GM12873 (cell line): ENCODE results near the gene MID1IP1.

ENCODE experiments used
- TF ChIP-seq, protein P1 (sequence below): IDR thresholded peaks from 2 replicates; pipeline ENCODE4 v1.5.1; 2012; ENCODE audit warnings: low read depth, mild to moderate bottlenecking, moderate library complexity, low read length, control low read depth; ENCODE audit not compliant: insufficient read depth; ENCODE audit errors: missing control alignments

Gene MID1IP1

DNA sequence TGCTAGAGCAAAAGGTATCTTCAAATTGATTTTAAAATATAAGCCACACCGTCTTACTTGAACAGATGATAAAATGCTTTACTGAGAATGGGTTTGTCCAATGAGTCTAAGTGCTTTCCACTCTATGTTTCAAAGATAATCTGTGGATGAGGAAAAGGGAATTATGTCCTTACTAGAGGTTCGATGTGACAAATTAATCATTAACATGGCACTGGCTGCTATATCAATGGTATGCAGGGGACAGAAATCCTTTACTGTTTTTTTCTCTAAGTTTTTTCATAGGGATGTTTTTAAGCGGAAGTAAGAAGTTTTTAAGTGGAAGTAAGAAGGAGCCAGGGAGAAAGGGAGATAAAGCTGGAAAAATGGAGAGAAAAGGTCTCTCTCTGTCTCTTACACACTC, 38.0 kb downstream of the MID1IP1 start:
- TF ChIP-seq, protein P1, sequence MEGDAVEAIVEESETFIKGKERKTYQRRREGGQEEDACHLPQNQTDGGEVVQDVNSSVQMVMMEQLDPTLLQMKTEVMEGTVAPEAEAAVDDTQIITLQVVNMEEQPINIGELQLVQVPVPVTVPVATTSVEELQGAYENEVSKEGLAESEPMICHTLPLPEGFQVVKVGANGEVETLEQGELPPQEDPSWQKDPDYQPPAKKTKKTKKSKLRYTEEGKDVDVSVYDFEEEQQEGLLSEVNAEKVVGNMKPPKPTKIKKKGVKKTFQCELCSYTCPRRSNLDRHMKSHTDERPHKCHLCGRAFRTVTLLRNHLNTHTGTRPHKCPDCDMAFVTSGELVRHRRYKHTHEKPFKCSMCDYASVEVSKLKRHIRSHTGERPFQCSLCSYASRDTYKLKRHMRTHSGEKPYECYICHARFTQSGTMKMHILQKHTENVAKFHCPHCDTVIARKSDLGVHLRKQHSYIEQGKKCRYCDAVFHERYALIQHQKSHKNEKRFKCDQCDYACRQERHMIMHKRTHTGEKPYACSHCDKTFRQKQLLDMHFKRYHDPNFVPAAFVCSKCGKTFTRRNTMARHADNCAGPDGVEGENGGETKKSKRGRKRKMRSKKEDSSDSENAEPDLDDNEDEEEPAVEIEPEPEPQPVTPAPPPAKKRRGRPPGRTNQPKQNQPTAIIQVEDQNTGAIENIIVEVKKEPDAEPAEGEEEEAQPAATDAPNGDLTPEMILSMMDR = no peak

DNA sequence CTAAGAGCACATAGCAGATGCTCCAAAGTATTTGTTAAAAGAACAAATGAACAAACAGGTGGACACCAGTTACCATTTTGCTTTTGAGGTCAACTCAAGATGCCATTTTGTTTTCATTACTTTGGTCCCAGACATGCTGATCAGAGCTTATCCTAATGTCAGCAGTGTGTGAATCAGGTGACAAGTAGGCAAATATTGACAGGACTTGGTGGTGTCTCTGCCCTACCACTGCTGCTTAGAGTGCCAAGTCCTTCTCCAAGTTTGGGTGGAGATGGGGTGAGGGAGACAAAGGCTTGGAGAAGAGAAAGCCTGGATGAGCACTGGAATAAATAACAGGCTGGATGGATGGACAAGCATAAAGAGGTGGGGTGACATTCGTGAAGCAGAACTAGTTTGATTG, 38.7 kb downstream of the MID1IP1 start:
- TF ChIP-seq, protein P1 = no peak

DNA sequence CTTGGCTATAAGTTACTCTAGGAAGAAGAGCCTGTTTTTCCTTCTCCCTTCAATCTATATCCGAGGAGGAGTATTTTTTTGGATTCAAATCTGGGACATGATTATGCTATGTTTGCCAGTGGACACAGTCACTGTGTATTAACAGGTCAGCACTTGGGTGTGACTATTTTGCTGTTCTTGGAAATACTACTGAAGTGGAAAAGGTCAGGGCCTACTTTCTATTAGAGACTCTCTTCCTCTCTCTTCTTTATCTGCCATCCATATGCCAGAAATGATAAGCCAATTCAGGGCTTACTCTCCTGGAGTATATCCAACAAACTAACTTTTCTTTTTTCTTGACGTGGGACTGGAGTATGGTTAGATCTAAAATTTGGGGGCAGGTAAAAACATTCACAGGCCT, 40.5 kb downstream of the MID1IP1 start:
- TF ChIP-seq, protein P1 = no peak

DNA sequence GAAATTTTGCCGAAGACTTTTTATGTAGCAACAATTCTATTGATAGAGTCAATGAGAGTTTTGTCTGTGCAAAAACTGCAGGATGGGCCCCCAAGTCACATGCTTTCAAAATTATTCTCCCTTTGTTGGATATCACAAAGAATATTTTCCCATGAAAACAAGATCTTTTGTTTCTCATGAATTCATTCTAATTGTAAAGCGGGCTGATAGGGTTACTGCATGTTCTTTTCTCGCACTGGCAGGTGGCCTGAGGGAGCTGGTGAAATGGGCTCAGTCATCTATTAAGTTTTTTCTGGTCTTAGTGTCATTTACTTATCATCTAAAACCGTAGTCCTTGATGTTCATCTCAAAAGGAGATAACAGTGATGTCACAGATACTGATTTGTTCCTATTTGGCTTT, 44.2 kb downstream of the MID1IP1 start:
- TF ChIP-seq, protein P1 = no peak

DNA sequence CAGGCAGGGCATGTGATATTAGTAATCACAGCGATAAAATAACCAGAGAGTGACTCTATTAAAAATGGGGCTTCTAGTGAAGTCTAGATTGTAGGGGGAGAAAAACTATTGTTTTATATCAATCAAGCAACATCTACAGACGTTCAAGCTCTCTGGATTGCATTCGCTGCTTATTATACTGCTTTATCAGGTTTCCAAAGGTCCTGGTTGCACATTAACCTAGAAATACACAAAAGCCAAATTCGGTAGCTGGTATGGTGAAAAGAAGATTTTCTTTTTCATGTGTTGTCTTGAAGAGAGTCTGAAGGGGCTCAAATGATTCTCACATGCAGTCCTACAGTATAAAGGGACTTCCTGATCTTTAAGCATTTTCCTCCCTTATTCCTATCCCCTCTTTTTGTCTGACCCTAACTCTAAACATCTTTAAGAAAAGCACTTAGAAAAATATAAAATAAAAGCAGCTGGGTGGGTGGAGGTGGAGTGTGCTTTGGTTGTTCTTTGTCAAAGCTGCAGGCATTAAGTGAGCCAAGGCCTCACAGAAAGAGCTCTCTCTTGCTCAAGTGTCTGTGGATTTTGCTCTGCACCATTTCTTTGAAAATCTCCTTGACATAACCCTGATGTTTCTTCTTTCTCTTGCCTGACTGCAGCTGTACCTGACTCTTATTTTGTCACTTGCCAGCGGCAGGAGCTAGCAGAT, 46.1 kb downstream of the MID1IP1 start:
- TF ChIP-seq, protein P1 = no peak

DNA sequence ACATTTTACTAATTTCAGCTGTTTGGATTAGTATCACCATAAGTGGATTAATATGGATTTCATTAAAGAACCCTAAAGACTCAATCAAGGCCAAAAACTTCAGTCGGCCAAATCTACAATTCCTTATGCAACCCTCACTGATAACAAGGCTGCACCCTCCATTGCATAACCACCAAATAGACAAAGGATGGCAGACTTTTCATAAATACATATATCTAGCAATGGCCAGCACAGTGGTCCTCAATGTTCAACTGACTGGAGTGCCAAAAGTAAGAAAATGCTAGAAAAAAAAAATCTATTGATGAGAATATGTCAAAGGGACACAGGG, 46.6 kb downstream of the MID1IP1 start:
- TF ChIP-seq, protein P1 = no peak

DNA sequence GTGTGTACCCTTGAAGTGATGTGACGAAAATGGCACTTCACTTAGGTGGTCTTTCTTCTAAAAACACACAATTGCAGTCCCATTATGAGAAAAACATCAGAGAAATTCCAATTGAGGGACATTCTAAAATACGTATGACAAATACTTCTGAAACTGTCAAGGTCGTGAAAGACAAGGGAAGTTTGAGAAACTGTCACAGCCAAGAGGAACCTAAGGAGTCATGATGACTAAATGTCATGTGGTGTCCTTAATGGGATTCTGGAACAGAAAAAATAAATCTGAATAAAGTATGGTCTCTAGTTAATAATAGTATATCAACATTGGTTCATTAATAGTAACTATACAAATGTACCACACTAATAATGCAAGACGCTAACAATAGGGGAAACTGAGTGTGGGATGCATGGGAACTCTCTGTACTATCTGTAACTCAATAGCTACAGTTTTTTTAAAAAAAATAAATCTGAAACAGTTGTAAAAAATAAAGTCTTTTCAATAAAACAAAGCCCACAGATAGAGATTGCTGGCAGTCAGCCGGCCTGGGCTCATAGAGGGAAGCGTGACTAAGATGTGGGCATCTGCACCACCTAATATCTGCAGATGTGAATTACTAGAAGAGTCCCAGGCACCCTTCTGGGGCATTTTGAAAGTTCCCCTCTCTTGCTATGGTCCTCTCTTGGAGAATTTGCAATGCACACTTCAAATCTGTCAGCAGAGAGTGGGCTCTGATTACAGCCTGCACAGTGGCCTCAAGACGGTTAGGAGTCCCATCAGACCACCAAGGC, 47.6 kb downstream of the MID1IP1 start:
- TF ChIP-seq, protein P1 = no peak
